SH-SY5Y (cell line): Measurements from ENCODE around the gene PLA2G2D.

Experiments used
- GATA2 ChIP-seq: IDR thresholded peaks from 2 replicates; pipeline ENCODE4 v1.6.1; 2011; ENCODE audit warnings: mild to moderate bottlenecking, low read depth, low read length
- GATA3 ChIP-seq: IDR thresholded peaks from 2 replicates; pipeline ENCODE4 v1.6.1; 2011; ENCODE audit warnings: low read depth, mild to moderate bottlenecking, low read length, moderate library complexity

DNA sequence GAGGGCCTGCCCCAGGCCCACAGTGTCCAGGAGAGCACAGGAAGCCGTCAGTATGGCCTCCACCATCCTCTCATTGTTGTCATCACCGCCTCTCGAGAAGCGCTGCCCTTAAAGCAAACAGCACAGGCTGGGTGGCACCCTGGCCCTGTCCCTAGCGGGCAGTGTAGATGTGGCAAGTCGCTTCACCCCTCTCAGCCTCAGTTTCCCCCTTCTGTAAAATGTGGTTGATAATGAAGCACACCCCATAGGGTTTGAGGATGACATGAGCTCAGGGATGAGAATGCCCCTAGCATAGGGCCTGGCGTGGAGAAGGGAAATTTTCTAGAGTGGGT lies 33.2 kb upstream of the PLA2G2D start:
- TF ChIP-seq GATA3: no peak
- TF ChIP-seq GATA2: no peak
